ENCODE results near the gene UBXN6. TPM values are rescaled to one million over a fixed set of nuclear protein-coding genes. Genes with fewer than 3 reads are reported as not detected.

The UBXN6 gene
- 44.5 and 101 TPM in 2 replicates for total RNA-seq (2014; rRNA removed; shearing (Covaris generic))

GRCh38 chr19:4457654-4458395 lies at the start of gene UBXN6:
TSS of gene UBXN6 (minus strand) at chr19:4457794. CDS start at chr19:4457697, 97 bp downstream.
- peak; percentile 98 for DNase-seq (ENCODE audit: low read depth)

GRCh38 chr19:4507150-4507452 lies 49.5 kb upstream of the UBXN6 start:
- no peak for DNase-seq (ENCODE audit: low read depth)

- DNase-seq (ENCODE audit: low read depth), result peak; percentile 82
These were observed 49.0 kb upstream of the UBXN6 start for GRCh38 chr19:4506449-4507149.

- DNase-seq (ENCODE audit: low read depth), result no peak
These were observed 48.2 kb upstream of the UBXN6 start for GRCh38 chr19:4505570-4506448.

- no peak for DNase-seq (ENCODE audit: low read depth)
These were observed 47.4 kb upstream of the UBXN6 start for GRCh38 chr19:4504891-4505569.

- no peak for DNase-seq (ENCODE audit: low read depth)
These were observed 46.7 kb upstream of the UBXN6 start for GRCh38 chr19:4504297-4504701.

GRCh38 chr19:4503825-4504170 lies 46.2 kb upstream of the UBXN6 start:
- DNase-seq (ENCODE audit: low read depth), result no peak

- DNase-seq (ENCODE audit: low read depth), result no peak
These were observed 45.7 kb upstream of the UBXN6 start for GRCh38 chr19:4503132-4503824.

- DNase-seq (ENCODE audit: low read depth), result no peak
These were observed 44.9 kb upstream of the UBXN6 start for GRCh38 chr19:4502282-4503131.

GRCh38 chr19:4501691-4502090 lies 44.1 kb upstream of the UBXN6 start:
- DNase-seq (ENCODE audit: low read depth), result no peak

GRCh38 chr19:4500841-4501591 lies 43.4 kb upstream of the UBXN6 start:
- no peak for DNase-seq (ENCODE audit: low read depth)

- DNase-seq (ENCODE audit: low read depth), result no peak
These were observed 42.3 kb upstream of the UBXN6 start for GRCh38 chr19:4499855-4500254.

GRCh38 chr19:4499318-4499717 lies 41.7 kb upstream of the UBXN6 start:
- DNase-seq (ENCODE audit: low read depth), result no peak

- DNase-seq (ENCODE audit: low read depth), result no peak
These were observed 41.1 kb upstream of the UBXN6 start for GRCh38 chr19:4498694-4499093.

GRCh38 chr19:4497770-4498389 lies 40.3 kb upstream of the UBXN6 start:
- no peak for DNase-seq (ENCODE audit: low read depth)

- no peak for DNase-seq (ENCODE audit: low read depth)
These were observed 38.7 kb upstream of the UBXN6 start for GRCh38 chr19:4496304-4496703.

GRCh38 chr19:4495471-4495870 lies 37.9 kb upstream of the UBXN6 start:
- no peak for DNase-seq (ENCODE audit: low read depth)

GRCh38 chr19:4494691-4495064 lies 37.1 kb upstream of the UBXN6 start:
- no peak for DNase-seq (ENCODE audit: low read depth)

Data from RPMI7951 (cell line).